K562 (cell line): ENCODE results near the gene DYNC1I1. TPM values are rescaled to one million over a fixed set of nuclear protein-coding genes. Genes with fewer than 3 reads are reported as not detected.

Experiments
- FOXM1 ChIP-seq, 2 experiments: fragments of 450-650 bp in 1 of 2; sonication (generic) in 1 of 2; formaldehyde crosslinking in 1 of 2; IDR thresholded peaks; 2 replicates each; pipeline versions ENCODE4 v1.6.1 to v1.9.0; 2017 to 2022; ENCODE audit warnings: low read depth in 2 of 2, mild to moderate bottlenecking in 2 of 2, missing genetic modification reagents in 1 of 2, moderate library complexity in 1 of 2
- NR4A1 ChIP-seq, 2 experiments: fragments of 250-450 bp in 1 of 2; fragments of 450-650 bp in 1 of 2; sonication (Bioruptor Pico) in 1 of 2; IDR thresholded peaks; 2 replicates each; pipeline versions ENCODE4 v1.4.0 to v1.6.1; 2016 to 2020; ENCODE audit warnings: mild to moderate bottlenecking in 2 of 2, missing compliant biosample characterization in 1 of 2, missing genetic modification characterization in 1 of 2, moderate library complexity in 1 of 2
- SRSF9 ChIP-seq: fragments of 200-400 bp; formaldehyde crosslinking; IDR thresholded peaks from 2 replicates; pipeline ENCODE4 v1.6.1; 2017; ENCODE audit warnings: low read depth, low read length, borderline replicate concordance
- ZNF699 ChIP-seq: fragments of 250-450 bp; sonication (Bioruptor Pico); IDR thresholded peaks from 2 replicates; pipeline ENCODE4 v1.8.0; 2021; ENCODE audit warnings: mild to moderate bottlenecking, moderate library complexity; ENCODE audit not compliant: insufficient replicate concordance
- ZZZ3 ChIP-seq: fragments of 450-650 bp; IDR thresholded peaks from 2 replicates; pipeline ENCODE4 v1.6.1; 2016; ENCODE audit warnings: antibody characterized with exemption, mild to moderate bottlenecking, moderate library complexity
- polyA plus RNA-seq, 8 experiments: library from polyadenylated mRNA; depleted of rRNA in 4 of 8; stranded (reverse) in 5 of 8; unstranded in 3 of 8; fragments of >200 nt; fragmentation: Nextera tagmentation in 2 of 8; fragmentation: Illumina TruSeq in 1 of 8; extraction: Ambion mirVana in 2 of 8; extraction: Trizol in 1 of 8; gene quantifications; 2 replicates each; pipeline versions ENCODE4 v1.2.1 to v1.2.3, GENCODE V29; 2011 to 2014; ENCODE audit warnings: inconsistent platforms in 1 of 8, missing spikeins in 1 of 8
- total RNA-seq, 7 experiments: library from RNA; depleted of rRNA in 6 of 7; stranded (reverse); fragments of >200 nt in 6 of 7; fragmentation: Illumina TruSeq in 2 of 7; extraction: Trizol in 2 of 7; gene quantifications; 2 replicates each; pipeline versions ENCODE4 v1.2.1 to v1.2.3, GENCODE V29; 2011 to 2021; ENCODE audit warnings: low replicate concordance in 1 of 7
- TF ChIP-seq, protein P1 (sequence below): sonication (generic); formaldehyde crosslinking; IDR thresholded peaks from 2 replicates; pipeline ENCODE4 v1.5.0; 2020; ENCODE audit warnings: missing genetic modification reagents
- TF ChIP-seq, protein P2 (sequence below): sonication (generic); formaldehyde crosslinking; IDR thresholded peaks from 2 replicates; pipeline ENCODE4 v1.8.1; 2023; ENCODE audit warnings: mild to moderate bottlenecking, missing genetic modification reagents
- TF ChIP-seq, protein P3 (sequence below), 3 experiments: fragments of 200-800 bp in 1 of 3; sonication (Bioruptor generic) in 1 of 3; sonication (generic) in 1 of 3; formaldehyde crosslinking in 1 of 3; IDR thresholded peaks; 2 replicates each; pipeline versions ENCODE4 v1.6.1 to v1.8.0; 2016 to 2022; ENCODE audit warnings: mild to moderate bottlenecking in 2 of 3, missing compliant biosample characterization in 2 of 3, missing genetic modification characterization in 2 of 3, missing genetic modification reagents in 1 of 3

Gene DYNC1I1
- total and polyA plus RNA-seq, 9 of the 15 experiments (the other 6 are each of a cell fraction or from before 2014, with no cell fraction given), result 0.22 to 1.5 (median 0.44) TPM

DNA sequence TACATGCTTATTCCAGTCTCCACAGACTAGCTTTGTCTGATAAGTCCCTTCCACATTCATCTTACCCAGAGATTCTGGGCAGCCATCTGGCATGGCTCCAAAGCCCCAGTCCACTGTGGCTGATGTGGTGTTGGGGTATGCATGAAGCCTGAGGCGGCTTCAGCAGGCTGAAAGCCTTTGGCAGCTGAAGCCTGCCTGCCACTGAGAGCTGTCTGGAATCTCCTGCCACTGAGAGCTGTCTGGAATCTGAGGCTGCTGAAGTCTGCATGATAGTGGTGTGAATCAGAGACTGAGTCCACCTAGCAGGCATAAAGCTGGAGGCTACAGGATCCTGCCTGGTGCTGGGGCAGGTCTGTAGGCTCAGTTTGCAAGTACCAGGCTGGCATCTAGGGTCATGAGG, 87.1 kb downstream of the DYNC1I1 start (continued):
- TF ChIP-seq NR4A1 (CRISPR knock-in tag; IDR thresholded peaks at IDR 0.05) (no peak), NR4A1 (tag; IDR thresholded peaks at IDR 0.05) (no peak), ZNF699 (CRISPR knock-in tag) (no peak), ZZZ3 (no peak), SRSF9 (no peak), FOXM1 (IDR thresholded peaks at IDR 0.05; ENCODE audit: low read depth) (no peak), FOXM1 (CRISPR knock-in tag; IDR thresholded peaks at IDR 0.05; ENCODE audit: low read depth) (no peak)
- TF ChIP-seq, protein P1, sequence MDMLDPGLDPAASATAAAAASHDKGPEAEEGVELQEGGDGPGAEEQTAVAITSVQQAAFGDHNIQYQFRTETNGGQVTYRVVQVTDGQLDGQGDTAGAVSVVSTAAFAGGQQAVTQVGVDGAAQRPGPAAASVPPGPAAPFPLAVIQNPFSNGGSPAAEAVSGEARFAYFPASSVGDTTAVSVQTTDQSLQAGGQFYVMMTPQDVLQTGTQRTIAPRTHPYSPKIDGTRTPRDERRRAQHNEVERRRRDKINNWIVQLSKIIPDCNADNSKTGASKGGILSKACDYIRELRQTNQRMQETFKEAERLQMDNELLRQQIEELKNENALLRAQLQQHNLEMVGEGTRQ, result no peak
- TF ChIP-seq, protein P2, sequence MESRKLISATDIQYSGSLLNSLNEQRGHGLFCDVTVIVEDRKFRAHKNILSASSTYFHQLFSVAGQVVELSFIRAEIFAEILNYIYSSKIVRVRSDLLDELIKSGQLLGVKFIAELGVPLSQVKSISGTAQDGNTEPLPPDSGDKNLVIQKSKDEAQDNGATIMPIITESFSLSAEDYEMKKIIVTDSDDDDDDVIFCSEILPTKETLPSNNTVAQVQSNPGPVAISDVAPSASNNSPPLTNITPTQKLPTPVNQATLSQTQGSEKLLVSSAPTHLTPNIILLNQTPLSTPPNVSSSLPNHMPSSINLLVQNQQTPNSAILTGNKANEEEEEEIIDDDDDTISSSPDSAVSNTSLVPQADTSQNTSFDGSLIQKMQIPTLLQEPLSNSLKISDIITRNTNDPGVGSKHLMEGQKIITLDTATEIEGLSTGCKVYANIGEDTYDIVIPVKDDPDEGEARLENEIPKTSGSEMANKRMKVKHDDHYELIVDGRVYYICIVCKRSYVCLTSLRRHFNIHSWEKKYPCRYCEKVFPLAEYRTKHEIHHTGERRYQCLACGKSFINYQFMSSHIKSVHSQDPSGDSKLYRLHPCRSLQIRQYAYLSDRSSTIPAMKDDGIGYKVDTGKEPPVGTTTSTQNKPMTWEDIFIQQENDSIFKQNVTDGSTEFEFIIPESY (CRISPR knock-in tag), result no peak
- TF ChIP-seq, protein P3, sequence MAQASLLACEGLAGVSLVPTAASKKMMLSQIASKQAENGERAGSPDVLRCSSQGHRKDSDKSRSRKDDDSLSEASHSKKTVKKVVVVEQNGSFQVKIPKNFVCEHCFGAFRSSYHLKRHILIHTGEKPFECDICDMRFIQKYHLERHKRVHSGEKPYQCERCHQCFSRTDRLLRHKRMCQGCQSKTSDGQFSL (CRISPR knock-in tag; IDR thresholded peaks at IDR 0.05), result no peak
- TF ChIP-seq, protein P3 (tag; IDR thresholded peaks at IDR 0.05), result no peak
